ENCODE data around the gene CNN2.
"Not testable (repeated sequence)": the region's sequence is repeated elsewhere in the genome, so short reads cannot be mapped to it uniquely, and the experiment has no call there.

CNN2 gene

DNA sequence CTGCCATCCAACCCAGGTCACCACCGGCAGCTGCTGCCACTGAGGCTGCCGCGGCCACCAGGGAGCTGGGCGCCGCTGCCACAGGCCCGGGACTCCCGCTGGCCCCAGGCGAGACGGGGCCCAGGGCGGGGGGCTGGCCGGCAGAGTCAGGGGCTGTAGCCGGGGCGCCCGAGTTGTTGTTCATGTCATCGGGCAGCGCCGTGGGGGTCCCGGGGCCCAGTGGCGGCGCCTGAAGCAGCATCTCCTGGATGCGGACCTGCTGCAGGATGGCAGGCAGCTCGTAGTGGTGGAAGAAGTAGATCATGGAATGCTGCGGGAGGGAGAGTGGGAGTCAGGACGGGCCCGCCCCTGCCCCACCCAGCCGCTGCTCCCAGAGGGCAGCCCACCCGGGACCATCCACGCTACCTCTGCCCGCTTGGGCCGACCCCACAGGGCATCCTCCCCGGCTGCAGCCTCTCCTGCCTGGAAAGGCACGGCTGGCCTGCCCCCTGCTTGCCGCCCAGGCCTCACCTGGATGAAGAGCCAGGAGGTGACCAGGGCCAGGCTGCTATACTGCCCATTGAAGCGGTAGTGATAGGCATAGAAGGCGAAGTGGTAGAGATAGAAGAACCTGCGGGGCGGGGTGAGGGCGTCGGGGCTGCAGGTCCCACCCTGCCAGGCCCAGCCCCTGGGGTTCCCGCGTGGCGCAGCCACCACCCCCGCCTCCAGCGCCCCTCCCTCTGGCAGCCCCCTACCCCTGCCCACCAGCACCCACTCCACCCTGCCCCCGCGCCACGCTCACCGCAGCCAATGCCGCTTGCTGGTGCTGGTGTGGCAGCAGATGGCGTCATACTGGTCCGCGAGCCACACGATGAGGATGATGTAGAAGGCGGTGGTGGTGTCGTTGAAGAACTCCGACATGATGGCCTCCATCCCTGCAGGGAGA, 15.6 kb upstream of the CNN2 start:
- DNase-seq (ENCODE audit: low read depth in 2 of 3, low spot score in 1 of 3): no peak

GRCh38 chr19:1011831-1012333, 14.5 kb upstream of the CNN2 start:
- no peak for DNase-seq (ENCODE audit: low read depth in 2 of 3, low spot score in 1 of 3)

DNA sequence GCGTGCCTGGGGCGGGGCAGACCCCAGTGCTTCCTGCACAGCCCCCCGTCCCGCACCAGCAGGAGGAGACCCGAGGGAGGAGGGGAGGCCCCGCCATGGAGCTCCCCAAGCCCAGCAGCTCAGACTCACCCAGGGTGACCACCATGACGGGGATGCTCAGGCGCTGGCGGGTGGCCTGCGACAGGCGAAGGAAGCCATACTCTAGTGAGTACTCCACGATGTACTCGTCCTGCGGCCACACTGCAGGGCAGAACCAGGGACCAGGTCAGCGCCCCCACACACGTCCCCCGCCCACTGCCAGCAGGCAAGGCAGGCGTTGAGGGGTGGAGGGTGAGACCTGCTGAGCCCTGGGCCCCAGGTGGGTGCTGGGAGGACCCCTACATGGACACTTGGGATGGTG, 14.1 kb upstream of the CNN2 start:
- DNase-seq (ENCODE audit: low read depth in 2 of 3, low spot score in 1 of 3): no peak

DNA sequence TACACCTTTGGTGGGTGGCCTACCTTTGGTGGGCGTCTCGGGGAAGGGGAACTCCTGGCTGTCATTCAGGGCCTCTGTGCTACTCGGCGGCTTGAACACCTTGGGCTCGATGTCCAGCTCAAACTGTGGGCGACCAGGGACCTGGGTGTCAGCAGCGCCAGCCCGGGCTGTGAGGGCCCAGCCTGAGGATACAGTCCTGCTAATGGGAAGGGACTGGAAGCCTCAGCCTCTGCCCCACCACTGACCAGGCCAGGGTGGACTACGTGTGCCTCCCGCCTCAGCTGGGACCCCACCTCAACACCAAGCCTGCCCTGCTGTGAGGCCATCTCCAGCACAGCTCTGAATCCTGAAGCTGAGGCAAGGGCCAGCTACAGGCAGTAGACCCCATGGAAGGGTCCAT, 13.2 kb upstream of the CNN2 start:
- no peak for DNase-seq (ENCODE audit: low read depth in 2 of 3, low spot score in 1 of 3)

DNA sequence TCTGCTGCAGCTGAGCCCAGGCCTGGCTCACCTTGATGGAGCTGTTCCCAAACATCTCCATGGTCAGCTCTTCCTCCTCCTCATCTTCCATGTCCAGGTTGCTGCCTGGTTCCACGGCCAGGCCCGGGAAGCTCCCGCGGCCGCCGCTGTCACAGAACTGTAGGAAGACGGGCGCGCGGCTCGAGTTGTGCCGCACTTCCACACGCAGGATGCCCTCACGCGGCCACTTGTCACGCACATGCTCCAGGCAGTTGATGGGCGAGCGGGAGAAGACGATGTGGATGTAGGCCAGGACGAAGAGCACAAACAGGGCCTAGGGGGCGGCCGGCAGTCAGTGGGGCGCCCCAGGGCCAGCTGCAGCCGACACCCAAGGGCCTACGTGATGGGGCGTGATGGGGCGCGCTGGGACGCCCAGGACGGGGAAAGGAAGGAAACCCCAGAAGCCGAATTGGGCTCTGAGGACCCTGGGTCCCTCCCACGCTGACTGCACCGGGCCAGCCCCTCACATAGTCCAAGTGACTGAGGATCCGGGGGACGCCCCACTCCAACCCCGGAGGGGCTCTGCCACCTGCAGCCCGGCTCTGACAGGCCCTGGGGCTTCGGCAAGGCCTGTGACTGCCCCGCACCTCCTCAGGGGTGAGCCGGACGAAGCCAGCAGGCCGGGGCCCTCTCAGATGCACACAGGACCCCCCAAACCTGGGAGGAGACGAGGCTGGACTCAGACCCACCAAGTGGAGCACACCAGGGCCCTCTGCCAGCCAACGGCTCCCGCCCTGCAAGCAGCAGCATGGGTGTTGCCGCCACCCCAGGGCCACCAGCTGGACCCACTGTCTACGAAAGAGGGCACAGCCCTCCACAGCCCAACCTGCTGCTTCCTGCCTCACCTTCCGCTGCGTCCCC, 12.0 kb upstream of the CNN2 start:
- no peak for DNase-seq (ENCODE audit: low read depth in 2 of 3, low spot score in 1 of 3)

GRCh38 chr19:1015061-1015781, 11.2 kb upstream of the CNN2 start:
- no peak for DNase-seq (ENCODE audit: low read depth in 2 of 3, low spot score in 1 of 3)

DNA sequence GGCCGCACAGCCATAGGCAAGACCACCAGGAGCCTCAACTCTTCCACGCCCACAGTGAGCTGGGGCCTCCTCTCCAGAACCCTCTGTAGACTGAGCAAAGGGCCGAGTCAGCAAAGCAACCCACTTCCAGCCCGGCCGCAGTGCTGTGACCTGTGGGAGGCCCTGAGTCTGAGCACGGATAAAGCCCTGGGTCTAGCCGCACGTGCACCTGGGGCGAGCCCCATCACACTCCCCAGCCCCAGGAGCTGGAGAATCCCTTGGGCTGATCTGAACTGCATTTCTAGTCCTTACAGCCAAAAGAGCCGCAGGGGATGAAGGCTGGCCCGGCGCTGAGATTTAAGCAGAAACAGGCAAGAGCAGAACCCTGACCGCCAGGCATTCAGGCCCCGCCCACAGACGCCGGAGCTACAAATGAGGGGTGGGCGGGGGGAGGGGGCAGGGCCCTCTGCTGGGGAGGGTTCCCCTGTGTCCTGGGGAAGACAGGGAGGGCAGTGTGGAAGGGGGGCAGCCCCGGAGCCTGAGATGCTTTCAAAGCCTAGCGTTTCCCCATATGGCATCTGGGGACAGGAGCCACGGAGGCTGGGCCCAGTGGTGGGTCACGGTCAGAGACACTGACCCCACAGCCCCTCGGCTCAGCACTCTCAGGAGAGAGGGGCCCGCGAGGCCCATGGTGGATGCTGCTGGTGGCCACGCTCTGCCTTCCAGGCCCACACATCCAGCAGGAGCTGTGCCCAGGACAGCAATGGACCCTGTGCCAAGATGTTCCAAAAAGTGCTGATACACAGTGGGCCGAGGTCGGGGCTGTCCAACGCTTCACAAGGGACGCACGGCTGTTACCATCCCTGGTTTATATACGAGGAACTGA, 10.4 kb upstream of the CNN2 start:
- DNase-seq (ENCODE audit: low read depth in 2 of 3, low spot score in 1 of 3): no peak

DNA sequence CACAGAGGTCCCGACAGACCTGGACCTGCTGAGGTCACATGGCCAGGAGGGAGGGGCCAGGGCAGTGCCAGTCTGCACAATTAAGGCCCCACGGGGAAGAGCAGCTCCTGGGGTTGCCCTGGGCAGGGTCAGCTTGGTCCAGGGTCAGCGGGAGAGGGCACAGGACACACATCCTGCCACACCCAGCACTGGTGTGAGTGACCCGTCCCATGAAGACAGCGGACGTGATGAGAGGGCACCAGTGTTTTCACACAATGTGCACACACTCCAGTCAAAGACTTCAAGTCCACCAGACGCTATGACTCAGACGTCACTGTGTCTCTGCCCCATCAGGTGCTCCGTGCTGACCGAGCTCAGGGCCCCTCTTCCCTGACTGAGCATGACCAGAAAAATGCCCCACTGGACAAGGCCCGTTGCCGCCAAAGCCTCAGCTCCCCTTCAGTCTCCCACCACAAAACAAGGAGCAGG, 9.7 kb upstream of the CNN2 start:
- no peak for DNase-seq (ENCODE audit: low read depth in 2 of 3, low spot score in 1 of 3)

DNA sequence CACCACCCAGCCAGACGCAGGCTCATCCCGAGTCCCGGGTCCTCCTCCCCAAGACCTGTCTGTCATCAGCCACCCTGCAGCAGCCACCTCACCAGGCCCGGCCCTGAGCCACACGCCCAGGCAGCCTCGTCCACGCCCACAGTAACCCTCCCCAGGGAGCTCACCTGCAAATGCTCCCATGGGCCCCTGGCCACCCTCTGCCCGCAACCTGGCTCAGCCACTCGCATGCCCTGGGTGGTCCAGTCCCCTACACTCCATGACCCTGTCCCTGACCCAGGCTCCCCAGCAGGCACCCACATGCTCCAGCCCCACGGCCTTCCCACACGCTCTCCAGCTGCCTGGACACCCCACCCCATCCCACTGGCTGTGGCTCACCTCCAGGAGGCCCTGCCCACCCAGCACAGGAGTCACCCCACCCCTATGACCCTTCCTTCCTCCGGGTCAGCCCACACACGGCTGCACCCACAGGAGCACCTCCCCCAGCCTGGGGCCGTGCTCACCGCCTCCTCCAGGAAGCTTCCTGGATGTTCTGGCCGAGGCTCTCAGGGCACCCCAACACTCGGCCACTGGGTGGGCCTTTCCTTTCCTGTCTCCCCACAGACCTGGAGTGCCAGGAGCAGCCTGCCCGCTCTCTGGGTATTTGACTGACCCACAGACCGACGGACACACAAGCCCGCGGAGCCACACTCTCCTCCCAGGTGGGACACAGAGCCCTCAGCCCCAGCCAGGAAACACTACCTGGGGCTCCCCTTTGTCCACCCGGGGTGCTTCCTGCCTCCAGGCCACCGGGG, 9.1 kb upstream of the CNN2 start:
- DNase-seq (ENCODE audit: low read depth in 2 of 3, low spot score in 1 of 3): no peak

GRCh38 chr19:1017906-1018305, 8.5 kb upstream of the CNN2 start:
- no peak for DNase-seq (ENCODE audit: low read depth in 2 of 3, low spot score in 1 of 3)

DNA sequence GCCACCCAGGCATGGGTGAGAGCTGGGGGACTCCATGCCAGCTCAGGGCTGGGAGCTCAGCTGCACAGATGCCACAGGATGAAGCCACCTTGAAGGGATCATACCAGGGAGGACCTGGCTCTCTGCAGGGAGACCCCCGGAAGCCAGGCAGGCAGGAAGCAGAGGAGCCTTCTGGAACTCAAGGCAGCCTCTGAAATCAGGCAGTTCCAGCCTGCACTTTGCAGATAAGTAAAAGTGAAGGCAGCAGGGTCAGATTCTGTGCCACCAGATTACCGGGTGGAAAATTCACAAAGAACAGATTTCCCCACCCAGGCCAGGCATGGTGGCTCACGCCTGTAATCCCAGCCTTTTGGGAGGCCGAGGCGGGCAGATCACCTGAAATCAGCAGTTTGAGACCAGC, 8.0 kb upstream of the CNN2 start:
- DNase-seq (ENCODE audit: low read depth in 2 of 3, low spot score in 1 of 3): no peak

GRCh38 chr19:1018932-1019615, 7.3 kb upstream of the CNN2 start:
- DNase-seq (ENCODE audit: low read depth in 2 of 3, low spot score in 1 of 3): no peak

GRCh38 chr19:1019616-1019961, 6.8 kb upstream of the CNN2 start:
- DNase-seq (ENCODE audit: low read depth in 2 of 3, low spot score in 1 of 3): no peak

DNA sequence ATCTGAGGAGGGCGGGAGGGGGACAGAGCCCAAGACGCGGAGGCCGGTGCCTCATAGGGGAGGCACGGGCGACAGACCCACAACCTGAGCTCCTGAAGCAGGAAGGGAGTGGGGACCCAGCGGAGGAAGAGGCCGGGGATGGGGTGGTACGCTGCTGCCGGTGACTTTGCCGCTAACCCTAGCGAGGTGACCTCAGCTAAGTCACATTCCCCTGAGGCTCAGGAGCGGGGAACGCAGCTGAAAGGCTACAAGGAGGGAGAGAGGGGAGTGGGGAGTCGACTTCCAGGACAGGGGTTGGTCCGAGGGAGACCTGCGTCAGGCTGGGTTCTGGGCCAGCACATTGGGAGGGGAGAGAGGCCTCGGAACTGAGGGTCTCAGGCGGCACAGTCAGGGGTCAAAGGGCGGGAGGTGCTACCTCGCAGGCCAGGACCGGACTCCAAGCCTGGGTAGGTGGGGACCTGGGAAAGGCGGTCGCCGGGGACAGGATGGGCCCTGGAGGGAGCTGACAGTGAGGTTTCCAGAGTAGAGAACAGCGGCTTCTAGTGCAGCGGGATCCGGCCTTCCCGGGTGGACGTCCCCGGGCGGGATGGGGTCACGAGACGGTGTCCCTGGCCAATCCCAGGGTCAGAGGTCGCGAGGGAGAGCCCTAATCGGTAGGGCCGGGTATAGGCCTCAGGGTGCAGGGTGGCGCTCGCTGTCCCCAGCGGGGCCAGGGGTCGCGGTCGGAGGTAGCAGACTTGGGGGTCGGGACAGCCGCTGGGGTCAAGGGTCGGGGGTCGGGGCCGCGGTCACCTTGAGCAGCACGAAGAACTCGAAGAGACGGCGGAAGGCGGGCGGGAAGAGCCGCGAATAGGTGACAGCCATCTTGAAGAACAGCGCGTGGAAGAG, 6.2 kb upstream of the CNN2 start:
- DNase-seq (ENCODE audit: low read depth in 2 of 3, low spot score in 1 of 3): no peak

- DNase-seq (ENCODE audit: low read depth in 2 of 3, low spot score in 1 of 3): peak; percentile 93 to 96 (median 96)
Observed at GRCh38 chr19:1020868-1021425, 5.5 kb upstream of the CNN2 start, which contains the start of gene TMEM259. Gene TMEM259 (minus strand): TSS chr19:1021123. CDS start chr19:1020996, 127 bp downstream.

- DNase-seq (ENCODE audit: low read depth in 2 of 3, low spot score in 1 of 3): not testable (repeated sequence)
Observed at GRCh38 chr19:1023883-1024188, 2.6 kb upstream of the CNN2 start.

- DNase-seq (ENCODE audit: low read depth in 2 of 3, low spot score in 1 of 3): not testable (repeated sequence)
Observed at GRCh38 chr19:1025080-1025479, 1.3 kb upstream of the CNN2 start.

All from stimulated activated CD4-positive, alpha-beta T cell treated with anti-CD3 and anti-CD28 coated beads, Interleukin-12 subunit alpha, Interleukin-12 subunit beta, amount 100 ng/mL, for 48 hours (primary cell).